OCI-LY7 (cell line): ENCODE measurements around the gene LIN28B.

Experiments used
- EZH2phosphoT487 ChIP-seq: fragments of 200-600 bp; sonication (generic); IDR thresholded peaks from 2 replicates; pipeline ENCODE4 v1.6.1; 2018; ENCODE audit warnings: low read depth, borderline replicate concordance, mild to moderate bottlenecking, mixed run types, antibody characterized with exemption, low read length, moderate library complexity, mixed read lengths
- TF ChIP-seq, protein P1 (sequence below): fragments of 200-600 bp; sonication (generic); conservative IDR thresholded peaks from 2 replicates; pipeline ENCODE4 v1.5.1; 2014; ENCODE audit warnings: mild to moderate bottlenecking, antibody characterized with exemption, low read length, moderate library complexity, mixed read lengths

GRCh38 chr6:105067329-105067728 lies 110.4 kb downstream of the LIN28B start:
- TF ChIP-seq, protein P1, sequence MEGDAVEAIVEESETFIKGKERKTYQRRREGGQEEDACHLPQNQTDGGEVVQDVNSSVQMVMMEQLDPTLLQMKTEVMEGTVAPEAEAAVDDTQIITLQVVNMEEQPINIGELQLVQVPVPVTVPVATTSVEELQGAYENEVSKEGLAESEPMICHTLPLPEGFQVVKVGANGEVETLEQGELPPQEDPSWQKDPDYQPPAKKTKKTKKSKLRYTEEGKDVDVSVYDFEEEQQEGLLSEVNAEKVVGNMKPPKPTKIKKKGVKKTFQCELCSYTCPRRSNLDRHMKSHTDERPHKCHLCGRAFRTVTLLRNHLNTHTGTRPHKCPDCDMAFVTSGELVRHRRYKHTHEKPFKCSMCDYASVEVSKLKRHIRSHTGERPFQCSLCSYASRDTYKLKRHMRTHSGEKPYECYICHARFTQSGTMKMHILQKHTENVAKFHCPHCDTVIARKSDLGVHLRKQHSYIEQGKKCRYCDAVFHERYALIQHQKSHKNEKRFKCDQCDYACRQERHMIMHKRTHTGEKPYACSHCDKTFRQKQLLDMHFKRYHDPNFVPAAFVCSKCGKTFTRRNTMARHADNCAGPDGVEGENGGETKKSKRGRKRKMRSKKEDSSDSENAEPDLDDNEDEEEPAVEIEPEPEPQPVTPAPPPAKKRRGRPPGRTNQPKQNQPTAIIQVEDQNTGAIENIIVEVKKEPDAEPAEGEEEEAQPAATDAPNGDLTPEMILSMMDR = no peak
- TF ChIP-seq EZH2phosphoT487 = no peak
